ENCODE results near the gene PLA2G4D.

- TF ChIP-seq, protein P1, sequence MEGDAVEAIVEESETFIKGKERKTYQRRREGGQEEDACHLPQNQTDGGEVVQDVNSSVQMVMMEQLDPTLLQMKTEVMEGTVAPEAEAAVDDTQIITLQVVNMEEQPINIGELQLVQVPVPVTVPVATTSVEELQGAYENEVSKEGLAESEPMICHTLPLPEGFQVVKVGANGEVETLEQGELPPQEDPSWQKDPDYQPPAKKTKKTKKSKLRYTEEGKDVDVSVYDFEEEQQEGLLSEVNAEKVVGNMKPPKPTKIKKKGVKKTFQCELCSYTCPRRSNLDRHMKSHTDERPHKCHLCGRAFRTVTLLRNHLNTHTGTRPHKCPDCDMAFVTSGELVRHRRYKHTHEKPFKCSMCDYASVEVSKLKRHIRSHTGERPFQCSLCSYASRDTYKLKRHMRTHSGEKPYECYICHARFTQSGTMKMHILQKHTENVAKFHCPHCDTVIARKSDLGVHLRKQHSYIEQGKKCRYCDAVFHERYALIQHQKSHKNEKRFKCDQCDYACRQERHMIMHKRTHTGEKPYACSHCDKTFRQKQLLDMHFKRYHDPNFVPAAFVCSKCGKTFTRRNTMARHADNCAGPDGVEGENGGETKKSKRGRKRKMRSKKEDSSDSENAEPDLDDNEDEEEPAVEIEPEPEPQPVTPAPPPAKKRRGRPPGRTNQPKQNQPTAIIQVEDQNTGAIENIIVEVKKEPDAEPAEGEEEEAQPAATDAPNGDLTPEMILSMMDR (conservative IDR thresholded peaks at IDR 0.05 in 1 of 2, IDR thresholded peaks at IDR 0.05 in 1 of 2; ENCODE audit: low read depth in 1 of 2, low read length in 2 of 2): no peak
- no peak for TF ChIP-seq EZH2 (IDR thresholded peaks at IDR 0.05; ENCODE audit: low read length, missing control alignments)
These were observed 39.0 kb upstream of the PLA2G4D start for GRCh38 chr15:42133356-42133755.
